ENCODE results near the gene SLC35A3.

DNA sequence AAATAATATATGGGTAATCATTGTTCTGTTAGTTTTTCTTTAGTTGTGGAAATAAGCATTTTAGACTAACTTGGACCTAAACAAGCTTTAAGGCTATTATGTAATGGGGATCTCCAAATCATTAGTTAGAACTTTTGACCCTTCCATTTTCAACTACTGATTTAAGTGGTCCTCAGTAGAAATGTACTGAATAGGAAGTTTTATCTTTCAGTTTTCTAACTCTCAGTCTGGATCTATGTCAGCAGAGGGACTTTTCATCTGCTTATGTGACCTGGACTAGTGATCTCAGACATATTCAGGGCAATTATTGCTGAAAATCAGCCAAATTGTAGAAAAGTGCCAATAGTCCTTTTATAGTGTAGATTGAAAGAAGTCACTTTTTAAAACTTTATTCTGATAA, 106.9 kb downstream of the SLC35A3 start:
- no peak for TF ChIP-seq EZH2 (optimal IDR thresholded peaks at IDR 0.05; ENCODE audit: low read depth, low read length)
- TF ChIP-seq, protein P1, sequence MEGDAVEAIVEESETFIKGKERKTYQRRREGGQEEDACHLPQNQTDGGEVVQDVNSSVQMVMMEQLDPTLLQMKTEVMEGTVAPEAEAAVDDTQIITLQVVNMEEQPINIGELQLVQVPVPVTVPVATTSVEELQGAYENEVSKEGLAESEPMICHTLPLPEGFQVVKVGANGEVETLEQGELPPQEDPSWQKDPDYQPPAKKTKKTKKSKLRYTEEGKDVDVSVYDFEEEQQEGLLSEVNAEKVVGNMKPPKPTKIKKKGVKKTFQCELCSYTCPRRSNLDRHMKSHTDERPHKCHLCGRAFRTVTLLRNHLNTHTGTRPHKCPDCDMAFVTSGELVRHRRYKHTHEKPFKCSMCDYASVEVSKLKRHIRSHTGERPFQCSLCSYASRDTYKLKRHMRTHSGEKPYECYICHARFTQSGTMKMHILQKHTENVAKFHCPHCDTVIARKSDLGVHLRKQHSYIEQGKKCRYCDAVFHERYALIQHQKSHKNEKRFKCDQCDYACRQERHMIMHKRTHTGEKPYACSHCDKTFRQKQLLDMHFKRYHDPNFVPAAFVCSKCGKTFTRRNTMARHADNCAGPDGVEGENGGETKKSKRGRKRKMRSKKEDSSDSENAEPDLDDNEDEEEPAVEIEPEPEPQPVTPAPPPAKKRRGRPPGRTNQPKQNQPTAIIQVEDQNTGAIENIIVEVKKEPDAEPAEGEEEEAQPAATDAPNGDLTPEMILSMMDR (IDR thresholded peaks at IDR 0.05; ENCODE audit: low read length): no peak
- no peak for TF ChIP-seq EZH2phosphoT487 (IDR thresholded peaks at IDR 0.05; ENCODE audit: low read length)
